Esophagus squamous epithelium (tissue), 4 donors: Measurements from ENCODE around the gene TRIP13.

ENCODE experiments used
- CTCF ChIP-seq, 6 experiments: fragments of 450-650 bp in 4 of 6; fragments of 200-600 bp in 2 of 6; sonication (generic) in 2 of 6; IDR thresholded peaks; one replicate each; pipeline ENCODE4 v1.5.1; 2016 to 2019; ENCODE audit warnings: antibody characterized with exemption in 6 of 6, mild to moderate bottlenecking in 4 of 6, moderate library complexity in 4 of 6
- POLR2A ChIP-seq, 4 donors: fragments of 450-650 bp; IDR thresholded peaks; one replicate each; pipeline ENCODE4 v1.6.1; 2017; ENCODE audit warnings: antibody characterized with exemption in 4 of 4, mild to moderate bottlenecking in 4 of 4, moderate library complexity in 3 of 4

GRCh38 chr5:946720-947625 lies 54.3 kb downstream of the TRIP13 start:
- TF ChIP-seq POLR2A (IDR thresholded peaks at IDR 0.05) (no peak), CTCF (IDR thresholded peaks at IDR 0.05) (no peak)
